Peyer's patch (tissue), 4 donors: ENCODE results near the gene ZNF3. TPM values are rescaled to one million over a fixed set of nuclear protein-coding genes. Genes with fewer than 3 reads are reported as not detected.

Source experiments
- DNase-seq, 3 donors: peaks; one replicate each; pipeline ENCODE4 v3.0.0-alpha.2; 2017 to 2019
- H3K27ac ChIP-seq, 4 donors: fragments of 200-600 bp; sonication (generic); one replicate each; pipeline ENCODE4 v1.5.1; 2016 to 2019
- H3K27me3 ChIP-seq, 2 donors: fragments of 200-600 bp; sonication (generic); one replicate each; pipeline ENCODE4 v1.5.1; 2019
- H3K36me3 ChIP-seq, 3 donors: fragments of 200-600 bp; sonication (generic); one replicate each; pipeline ENCODE4 v1.5.1; 2016 to 2019
- H3K4me1 ChIP-seq, 4 donors: fragments of 200-600 bp; sonication (generic); one replicate each; pipeline ENCODE4 v1.5.1; 2016 to 2019
- H3K4me3 ChIP-seq, 4 donors: fragments of 200-600 bp; sonication (generic); 1 replicate in 3 of 4; 2 replicates in 1 of 4; pipeline ENCODE4 v1.5.1; 2016 to 2019; ENCODE audit warnings: mild to moderate bottlenecking in 1 of 4
- H3K9me3 ChIP-seq, 4 donors: fragments of 200-600 bp; sonication (generic); one replicate each; pipeline ENCODE4 v1.5.1; 2016 to 2019; ENCODE audit warnings: mild to moderate bottlenecking in 1 of 4
- CTCF ChIP-seq, 6 experiments: fragments of 450-650 bp in 4 of 6; fragments of 200-600 bp in 2 of 6; sonication (generic) in 1 of 6; IDR thresholded peaks; one replicate each; pipeline ENCODE4 v1.5.1; 2017 to 2019; ENCODE audit warnings: antibody characterized with exemption in 6 of 6, mild to moderate bottlenecking in 3 of 6, moderate library complexity in 1 of 6
- POLR2A ChIP-seq, 2 donors: fragments of 450-650 bp; IDR thresholded peaks; one replicate each; pipeline ENCODE4 v1.5.1; 2017; ENCODE audit warnings: antibody characterized with exemption in 2 of 2, mild to moderate bottlenecking in 2 of 2, moderate library complexity in 2 of 2
- total RNA-seq, 4 donors: library from RNA; depleted of rRNA; stranded (reverse); fragments of >200 nt; gene quantifications; one replicate each; pipeline ENCODE4 v1.1.0, GENCODE V29; 2016

ZNF3 gene
- total RNA-seq, 4 donors from 2014 or later, result 52.8 to 93.8 (median 67.8) TPM

DNA sequence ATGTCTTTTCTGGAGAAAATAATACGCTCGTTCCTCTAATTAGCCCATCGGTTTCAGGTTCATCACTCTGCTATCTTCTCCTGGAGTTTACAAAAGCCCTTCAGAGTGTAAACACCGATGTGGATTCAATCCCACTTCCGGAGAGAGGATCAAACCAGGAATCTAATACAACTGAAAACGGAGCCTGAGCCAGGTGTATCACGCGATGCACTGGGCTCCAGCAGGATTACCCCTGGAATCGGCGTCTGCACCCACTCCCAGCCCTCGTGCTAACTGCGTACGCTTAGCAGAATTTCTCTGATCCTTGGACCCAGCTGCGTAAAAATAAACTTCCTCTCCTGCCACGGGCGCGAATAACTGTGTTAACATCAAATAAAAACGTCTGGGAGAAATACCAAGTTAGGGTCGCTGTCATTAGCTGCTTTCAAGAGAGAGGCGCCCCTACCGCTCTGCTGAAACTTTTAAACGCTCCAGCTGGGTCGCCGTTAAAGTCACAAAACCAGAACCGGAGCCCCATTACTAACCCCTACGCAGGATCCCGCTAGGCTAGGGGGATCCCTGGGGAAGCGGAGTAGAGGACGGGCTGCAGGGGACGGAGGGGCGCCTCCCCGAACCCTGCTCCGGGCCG is 502 bp downstream of the ZNF3 start:
- Histone ChIP-seq H3K36me3 (peaks cover 0 to 20% (median 0%) of the 10 kb centered on the region in 3 donors), H3K27ac (peak overlapping the region; percentile 82 to 94 (median 90)), H3K9me3 (no peaks in the 10 kb centered on the region), H3K27me3 (no peaks in the 10 kb centered on the region), H3K4me1 (peaks cover 0 to 48% (median 12%) of the 10 kb centered on the region in 4 donors), H3K4me3 (peak overlapping the region; percentile 76 to 96 (median 88))
- DNase-seq, result no peak
- TF ChIP-seq POLR2A (IDR thresholded peaks at IDR 0.05) (no peak), CTCF (IDR thresholded peaks at IDR 0.05) (no peak)

DNA sequence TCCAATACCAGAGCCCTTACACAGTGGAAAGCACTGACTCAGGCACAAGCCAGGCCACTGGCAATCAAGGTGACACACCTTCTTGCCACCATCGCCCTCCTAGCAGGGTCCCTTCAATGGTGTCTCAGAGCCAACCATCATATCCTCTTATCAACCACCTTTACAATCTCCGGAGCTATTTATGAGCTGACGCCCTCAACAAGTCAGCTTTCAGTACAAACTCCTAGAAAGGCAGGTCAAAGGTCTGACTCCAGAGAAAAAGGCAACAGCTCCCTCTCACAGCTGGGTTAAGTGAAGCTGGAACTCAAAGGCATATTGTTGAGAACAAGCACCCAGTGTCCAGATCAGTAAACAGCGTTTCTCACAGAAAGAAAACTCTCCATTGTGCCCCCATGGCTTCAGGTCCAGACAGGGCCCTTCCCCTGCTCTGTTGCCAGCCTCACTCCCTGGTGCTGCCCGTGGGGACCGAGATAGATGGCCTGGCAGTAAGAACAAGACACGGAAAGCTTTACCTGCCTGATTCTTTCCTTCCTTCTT is 2.4 kb downstream of the ZNF3 start:
- H3K36me3 ChIP-seq, result peaks cover 0 to 40% (median 2%) of the 10 kb centered on the region in 3 donors
- peak overlapping the region in 2 of 4 donors; percentile 86 to 90 for H3K4me3 ChIP-seq
- H3K4me1 ChIP-seq, result peaks cover 0 to 48% (median 12%) of the 10 kb centered on the region in 4 donors
- peak in 2 of 3 donors; percentile 73 to 86 for DNase-seq
- TF ChIP-seq CTCF (IDR thresholded peaks at IDR 0.05) (no peak), POLR2A (IDR thresholded peaks at IDR 0.05) (peak; percentile 69 to 91)
- no peaks in the 10 kb centered on the region for H3K9me3 ChIP-seq
- no peaks in the 10 kb centered on the region for H3K27me3 ChIP-seq
- H3K27ac ChIP-seq, result peak overlapping the region in 3 of 4 donors; percentile 90 to 94 (median 91)

GRCh38 chr7:100077205-100077604 is 4.3 kb downstream of the ZNF3 start:
- Histone ChIP-seq H3K4me3 (no peak overlapping the region), H3K27me3 (no peaks in the 10 kb centered on the region), H3K27ac (peak overlapping the region in 3 of 4 donors; percentile 26 to 90 (median 47)), H3K36me3 (peaks cover 0 to 58% (median 8%) of the 10 kb centered on the region in 3 donors), H3K4me1 (peaks cover 0 to 44% (median 7%) of the 10 kb centered on the region in 4 donors), H3K9me3 (peaks cover 0 to 9% (median under 1%) of the 10 kb centered on the region in 4 donors)
- TF ChIP-seq POLR2A (IDR thresholded peaks at IDR 0.05), result no peak
- no peak for TF ChIP-seq CTCF (IDR thresholded peaks at IDR 0.05)
- peak in 1 of 3 donors; percentile 71 for DNase-seq

GRCh38 chr7:100075418-100075817 is 6.1 kb downstream of the ZNF3 start:
- Histone ChIP-seq H3K4me1 (peaks cover 0 to 41% (median 4%) of the 10 kb centered on the region in 4 donors), H3K27ac (no peak overlapping the region), H3K36me3 (peaks cover 5 to 76% (median 14%) of the 10 kb centered on the region in 3 donors), H3K27me3 (no peaks in the 10 kb centered on the region), H3K9me3 (peaks cover 0 to 25% (median 11%) of the 10 kb centered on the region in 4 donors), H3K4me3 (no peak overlapping the region)
- TF ChIP-seq POLR2A (IDR thresholded peaks at IDR 0.05) (no peak), CTCF (IDR thresholded peaks at IDR 0.05) (no peak)
- DNase-seq, result no peak

- no peak for DNase-seq
- peaks cover 5 to 82% (median 14%) of the 10 kb centered on the region in 3 donors for H3K36me3 ChIP-seq
- no peak for TF ChIP-seq CTCF (IDR thresholded peaks at IDR 0.05)
- no peak for TF ChIP-seq POLR2A (IDR thresholded peaks at IDR 0.05)
- no peaks in the 10 kb centered on the region for H3K27me3 ChIP-seq
- no peak overlapping the region for H3K27ac ChIP-seq
- peaks cover 0 to 25% (median 11%) of the 10 kb centered on the region in 4 donors for H3K9me3 ChIP-seq
- no peak overlapping the region for H3K4me3 ChIP-seq
- peaks cover 0 to 35% (median 3%) of the 10 kb centered on the region in 4 donors for H3K4me1 ChIP-seq
Measured at GRCh38 chr7:100074841-100075240, 6.7 kb downstream of the ZNF3 start.
